Sigmoid colon (tissue), 7 donors: ENCODE results near the gene PSG5. TPM values are rescaled to one million over a fixed set of nuclear protein-coding genes. Genes with fewer than 3 reads are reported as not detected.
"Not testable (repeated sequence)": the region's sequence is repeated elsewhere in the genome, so short reads cannot be mapped to it uniquely, and the experiment has no call there.

Experiments used
- DNase-seq: peaks from one replicate; pipeline ENCODE4 v3.0.0-alpha.2; 2019
- H3K27ac ChIP-seq, 4 donors: fragments of 200-600 bp; sonication (generic); one replicate each; pipeline ENCODE4 v1.5.1; 2016 to 2019; ENCODE audit warnings: mild to moderate bottlenecking in 1 of 4
- H3K27me3 ChIP-seq, 3 donors: fragments of 200-600 bp; sonication (generic); one replicate each; pipeline ENCODE4 v1.5.1; 2019; ENCODE audit warnings: mild to moderate bottlenecking in 1 of 3
- H3K36me3 ChIP-seq, 4 donors: fragments of 200-600 bp; sonication (generic); one replicate each; pipeline ENCODE4 v1.5.1; 2016 to 2019
- H3K4me1 ChIP-seq, 4 donors: fragments of 200-600 bp; sonication (generic); one replicate each; pipeline ENCODE4 v1.5.1; 2017 to 2019
- H3K4me3 ChIP-seq, 4 donors: fragments of 200-600 bp; sonication (generic); one replicate each; pipeline ENCODE4 v1.5.1; 2017 to 2019; ENCODE audit warnings: mild to moderate bottlenecking in 2 of 4, moderate library complexity in 1 of 4
- H3K9me3 ChIP-seq, 4 donors: fragments of 200-600 bp in 3 of 4; sonication (generic) in 3 of 4; one replicate each; pipeline versions ENCODE4 v1.5.1 to v1.6.1; 2013 to 2019
- EP300 ChIP-seq, 4 donors: sonication (generic); formaldehyde crosslinking; IDR thresholded peaks; one replicate each; pipeline ENCODE4 v1.6.1; 2017; ENCODE audit warnings: antibody characterized with exemption in 4 of 4
- POLR2A ChIP-seq, 2 donors: fragments of 450-650 bp; IDR thresholded peaks; one replicate each; pipeline ENCODE4 v1.6.1; 2016; ENCODE audit warnings: antibody characterized with exemption in 2 of 2, mild to moderate bottlenecking in 2 of 2, moderate library complexity in 2 of 2
- POLR2AphosphoS5 ChIP-seq, 4 donors: sonication (generic); formaldehyde crosslinking; IDR thresholded peaks; one replicate each; pipeline ENCODE4 v1.6.1; 2017; ENCODE audit warnings: antibody characterized with exemption in 4 of 4
- WGBS, 2 donors: extraction: QIAGEN DNeasy Blood & Tissue Kit; methylation state at CpG; one replicate each; pipeline ENCODE4 v1.1.7; 2013; 5-methylcytosine and 5-hydroxymethylcytosine counted together
- intact Hi-C: fragments of 100-400 bp; cut with DNase I; formaldehyde crosslinking; loops from one replicate; pipeline ENCODE4 v1.15.1; 2023
- polyA plus RNA-seq, 3 donors: library from polyadenylated mRNA; stranded (reverse); fragments of 200-250 nt; gene quantifications; one replicate each; pipeline ENCODE4 v1.2.3, GENCODE V29; 2013
- total RNA-seq, 4 donors: library from RNA; depleted of rRNA; stranded (reverse); fragments of >200 nt; gene quantifications; one replicate each; pipeline ENCODE4 v1.1.0, GENCODE V29; 2016
- TF ChIP-seq, protein P1 (sequence below), 4 experiments: fragments of 450-650 bp in 3 of 4; fragments of 200-600 bp in 1 of 4; IDR thresholded peaks; one replicate each; pipeline ENCODE4 v1.5.1; 2016 to 2019; ENCODE audit warnings: antibody characterized with exemption in 4 of 4, mild to moderate bottlenecking in 3 of 4, moderate library complexity in 2 of 4
- donor health status: healthy with polysubstance abuse.
- donor health status: Bipolar disorder and iron deficiency.
- donor health status: healthy.

The PSG5 gene
- total and polyA plus RNA-seq, 7 donors, result not detected

DNA sequence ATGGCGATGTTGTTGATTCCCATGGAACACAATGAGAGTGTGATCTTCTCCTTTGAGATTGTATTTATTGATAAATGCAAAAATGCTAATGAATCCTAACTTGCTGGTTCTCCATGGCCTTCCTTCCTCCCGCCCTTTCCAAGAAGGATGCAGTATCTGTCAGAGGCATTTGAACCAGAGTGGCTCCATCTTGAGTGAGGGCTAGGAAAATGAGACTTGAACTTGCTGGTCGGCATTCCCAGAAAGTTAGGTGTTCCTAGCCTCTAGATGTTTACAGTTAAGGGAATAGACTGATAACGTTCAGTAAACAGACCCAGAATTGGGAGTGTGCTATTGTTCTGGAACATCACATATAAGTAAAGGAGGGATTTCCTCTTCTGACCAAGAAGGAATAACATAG lies 59.6 kb downstream of the PSG5 start:
- H3K4me1 ChIP-seq, result peaks cover 0 to 11% (median 5%) of the 10 kb centered on the region in 4 donors
- H3K27me3 ChIP-seq, result no peaks in the 10 kb centered on the region
- no peak overlapping the region for H3K27ac ChIP-seq
- no peak for TF ChIP-seq POLR2AphosphoS5 (IDR thresholded peaks at IDR 0.05)
- TF ChIP-seq, protein P1, sequence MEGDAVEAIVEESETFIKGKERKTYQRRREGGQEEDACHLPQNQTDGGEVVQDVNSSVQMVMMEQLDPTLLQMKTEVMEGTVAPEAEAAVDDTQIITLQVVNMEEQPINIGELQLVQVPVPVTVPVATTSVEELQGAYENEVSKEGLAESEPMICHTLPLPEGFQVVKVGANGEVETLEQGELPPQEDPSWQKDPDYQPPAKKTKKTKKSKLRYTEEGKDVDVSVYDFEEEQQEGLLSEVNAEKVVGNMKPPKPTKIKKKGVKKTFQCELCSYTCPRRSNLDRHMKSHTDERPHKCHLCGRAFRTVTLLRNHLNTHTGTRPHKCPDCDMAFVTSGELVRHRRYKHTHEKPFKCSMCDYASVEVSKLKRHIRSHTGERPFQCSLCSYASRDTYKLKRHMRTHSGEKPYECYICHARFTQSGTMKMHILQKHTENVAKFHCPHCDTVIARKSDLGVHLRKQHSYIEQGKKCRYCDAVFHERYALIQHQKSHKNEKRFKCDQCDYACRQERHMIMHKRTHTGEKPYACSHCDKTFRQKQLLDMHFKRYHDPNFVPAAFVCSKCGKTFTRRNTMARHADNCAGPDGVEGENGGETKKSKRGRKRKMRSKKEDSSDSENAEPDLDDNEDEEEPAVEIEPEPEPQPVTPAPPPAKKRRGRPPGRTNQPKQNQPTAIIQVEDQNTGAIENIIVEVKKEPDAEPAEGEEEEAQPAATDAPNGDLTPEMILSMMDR (IDR thresholded peaks at IDR 0.05), result no peak
- no peak overlapping the region for H3K4me3 ChIP-seq
- intact Hi-C loops, result no loop called here
- DNase-seq, result no peak
- no peaks in the 10 kb centered on the region for H3K36me3 ChIP-seq
- WGBS, 2 donors, result 76 to 86% methylated on average over 4 of the region's 4 CpGs
- H3K9me3 ChIP-seq, result no peaks in the 10 kb centered on the region

DNA sequence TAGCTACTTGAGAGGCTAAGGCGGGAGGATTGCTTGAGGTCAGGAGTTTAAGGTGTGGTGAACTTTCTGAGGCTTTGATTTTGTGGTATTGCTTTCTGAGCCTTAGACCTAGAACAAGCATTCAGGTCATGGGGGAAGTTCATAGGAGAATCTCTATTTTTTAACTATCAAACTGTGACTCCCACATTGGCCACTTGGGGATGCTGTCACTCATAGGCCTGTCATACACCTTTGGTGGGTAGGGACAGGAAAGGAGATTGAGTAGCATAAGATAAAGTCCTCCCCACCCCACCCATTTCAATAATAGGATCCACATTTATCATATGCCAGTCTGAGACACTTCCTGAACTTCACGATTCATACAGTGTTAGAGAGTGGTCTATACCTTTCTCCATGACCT lies 62.0 kb downstream of the PSG5 start:
- DNase-seq, result no peak
- intact Hi-C loops, result no loop called here
- no peak for TF ChIP-seq EP300 (IDR thresholded peaks at IDR 0.05)
- TF ChIP-seq, protein P1 (IDR thresholded peaks at IDR 0.05), result no peak
- TF ChIP-seq POLR2AphosphoS5 (IDR thresholded peaks at IDR 0.05), result no peak
- TF ChIP-seq POLR2A (IDR thresholded peaks at IDR 0.05), result no peak
- H3K27ac ChIP-seq, result no peak overlapping the region
- H3K4me3 ChIP-seq, result no peak overlapping the region
- whole genome bisulfite sequencing, 2 donors, result 74 to 80% methylated on average over 2 of the region's 2 CpGs
- H3K36me3 ChIP-seq, result no peaks in the 10 kb centered on the region
- peaks cover 0 to 17% (median 8%) of the 10 kb centered on the region in 4 donors for H3K4me1 ChIP-seq
- H3K27me3 ChIP-seq, result no peaks in the 10 kb centered on the region
- H3K9me3 ChIP-seq, result no peaks in the 10 kb centered on the region

DNA sequence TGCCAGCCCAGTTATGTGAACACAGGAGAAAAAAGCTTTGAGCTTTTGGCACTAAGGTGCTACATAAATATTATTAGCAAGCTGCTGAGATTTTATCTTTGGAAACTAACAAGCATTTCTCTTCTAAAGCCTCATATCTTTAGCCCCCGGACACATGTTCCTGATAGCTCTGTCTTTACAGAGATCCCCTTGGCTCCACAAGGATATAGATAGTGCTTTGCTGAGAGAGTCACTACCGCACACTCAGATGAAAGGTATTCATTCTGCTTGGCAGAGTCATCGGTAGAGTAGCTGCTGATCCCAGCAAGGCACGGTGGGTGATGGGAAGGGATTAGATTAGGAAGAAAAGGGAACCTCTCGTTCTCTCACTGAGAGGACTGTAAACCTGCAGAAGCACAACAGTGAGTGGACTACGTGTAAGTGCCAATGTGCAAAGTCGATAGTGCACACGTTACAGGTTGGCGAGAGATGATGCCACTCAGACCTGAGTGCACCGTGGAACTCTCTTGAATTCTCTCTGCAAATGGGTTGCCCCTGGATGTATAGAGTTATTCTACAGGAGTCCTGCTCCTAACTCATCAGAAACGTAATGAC lies 65.8 kb downstream of the PSG5 start:
- peaks cover 0 to 15% (median 3%) of the 10 kb centered on the region in 4 donors for H3K4me1 ChIP-seq
- intact Hi-C loops, H3K27me3 ChIP-seq, H3K4me3 ChIP-seq, DNase-seq, H3K36me3 ChIP-seq, H3K9me3 ChIP-seq, H3K27ac ChIP-seq: not testable (repeated sequence)
- whole genome bisulfite sequencing, 2 donors, result 79 to 86% methylated on average over 11 of the region's 11 CpGs

DNA sequence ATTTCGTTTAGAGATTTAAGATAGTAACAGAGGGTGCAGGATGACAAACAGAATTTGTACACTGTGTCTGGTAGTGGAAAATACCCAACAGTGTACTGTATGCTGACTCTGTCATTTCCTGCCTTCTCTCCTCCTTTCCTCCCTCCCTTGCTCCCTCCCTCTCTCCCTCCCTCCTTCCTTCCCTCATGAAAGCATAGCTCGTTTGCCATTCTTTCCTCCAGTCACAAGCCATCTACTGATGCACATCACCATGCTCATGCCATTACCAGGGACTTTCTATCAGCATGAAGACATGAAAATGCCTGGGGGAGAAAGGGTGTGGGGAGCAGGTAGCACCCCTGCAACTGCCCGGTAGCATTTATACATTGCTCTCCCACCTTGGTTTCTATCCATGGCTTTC lies 66.8 kb downstream of the PSG5 start:
- H3K4me3 ChIP-seq, H3K36me3 ChIP-seq, H3K27me3 ChIP-seq, intact Hi-C loops, DNase-seq, H3K27ac ChIP-seq, H3K9me3 ChIP-seq: not testable (repeated sequence)
- H3K4me1 ChIP-seq, result peaks cover 0 to 15% (median 3%) of the 10 kb centered on the region in 4 donors
- WGBS, 2 donors, result 67 to 79% methylated on average over 3 of the region's 3 CpGs

Other genes starting within 250 kb of the PSG5 start
- not detected for gene PSG7, start 249.3 kb downstream of the PSG5 start, total RNA-seq
- gene PSG7, start 249.3 kb downstream of the PSG5 start, polyA plus RNA-seq, result not detected
- not detected for gene PSG11, start 160.1 kb downstream of the PSG5 start, total RNA-seq
- not detected for gene PSG11, start 160.1 kb downstream of the PSG5 start, polyA plus RNA-seq
- not detected for gene PSG2, start 103.8 kb downstream of the PSG5 start, total RNA-seq
- gene PSG2, start 103.8 kb downstream of the PSG5 start, polyA plus RNA-seq, result not detected
- not detected for gene PSG4, start 19.1 kb upstream of the PSG5 start, total RNA-seq
- gene PSG4, start 19.1 kb upstream of the PSG5 start, polyA plus RNA-seq, result not detected
- not detected for gene PSG9, start 83.0 kb upstream of the PSG5 start, total RNA-seq
- not detected for gene PSG9, start 83.0 kb upstream of the PSG5 start, polyA plus RNA-seq
- under 1 TPM in 1 of 4 donors, not detected in 3; 0.14 TPM for gene CD177, start 167.2 kb upstream of the PSG5 start, total RNA-seq
- 10 to 100 TPM; 54.1 to 91.8 (median 62.7) TPM for gene CD177, start 167.2 kb upstream of the PSG5 start, polyA plus RNA-seq
- gene TEX101, start 228.4 kb upstream of the PSG5 start, total RNA-seq, result not detected
- under 1 TPM in 1 of 3 donors, not detected in 2; 0.22 TPM for gene TEX101, start 228.4 kb upstream of the PSG5 start, polyA plus RNA-seq